Measurements from ENCODE around the gene ZNF232.
A peak's percentile ranks its signal among the peaks of the same experiment; 100 is the strongest.
"Not testable (repeated sequence)": the region's sequence is repeated elsewhere in the genome, so short reads cannot be mapped to it uniquely, and the experiment has no call there.

ZNF232 gene

DNA sequence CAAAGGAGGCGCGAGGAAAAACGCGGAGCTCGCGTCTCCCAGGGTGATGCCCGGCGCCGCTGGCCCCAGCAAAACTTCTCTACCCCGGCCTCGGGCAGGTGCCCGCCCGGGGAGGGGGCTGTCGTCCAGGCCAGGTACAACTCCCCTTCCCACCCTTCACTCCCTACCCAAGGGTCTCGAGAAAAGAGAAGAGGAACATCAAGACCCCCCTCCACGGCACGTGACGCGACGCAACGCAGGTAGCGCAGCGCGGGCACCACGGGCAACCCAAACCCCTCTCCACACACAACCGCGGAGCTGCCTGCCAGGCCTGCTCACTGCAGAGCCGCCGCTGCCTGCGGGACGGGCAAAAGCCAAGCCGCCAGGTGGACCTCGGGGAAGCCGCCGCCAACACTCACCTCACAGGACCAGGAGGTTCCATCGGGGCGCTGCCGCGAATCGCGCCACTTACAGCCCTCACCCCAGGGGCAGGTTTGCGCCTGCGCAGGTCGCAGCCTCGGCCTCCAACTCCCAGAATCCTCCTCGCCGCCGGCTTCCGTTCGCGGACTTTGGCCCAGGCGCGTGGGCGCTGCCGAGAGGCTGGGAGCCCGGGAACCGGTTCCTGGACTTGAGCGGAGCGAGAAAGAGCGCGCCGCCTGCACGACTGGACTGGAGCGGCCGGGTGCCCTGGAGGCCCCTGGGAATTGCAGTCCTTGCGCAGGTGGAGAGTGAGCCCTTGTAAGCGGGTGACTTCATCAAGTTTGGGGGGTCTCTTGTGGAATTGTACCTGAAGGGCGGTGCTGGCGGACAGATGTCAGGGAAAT is at the start of gene ZNF232:
TSS of gene ZNF232 (minus strand) at position 477 of the 803 bp plus-strand sequence. CDS start at position 421, 56 bp downstream.
- peak; percentile 98 for FAIRE-seq
- DNase-seq (ENCODE audit: insufficient read length, low spot score), result peak; percentile 96

GRCh38 chr17:5160702-5161101 is 49.0 kb upstream of the ZNF232 start:
- FAIRE-seq; DNase-seq (ENCODE audit: insufficient read length, low spot score): not testable (repeated sequence)

GRCh38 chr17:5146122-5146521 is 34.4 kb upstream of the ZNF232 start:
- DNase-seq (ENCODE audit: insufficient read length, low spot score); FAIRE-seq: not testable (repeated sequence)

- DNase-seq (ENCODE audit: insufficient read length, low spot score); FAIRE-seq: not testable (repeated sequence)
These were observed 31.2 kb upstream of the ZNF232 start for GRCh38 chr17:5142877-5143276.

DNA sequence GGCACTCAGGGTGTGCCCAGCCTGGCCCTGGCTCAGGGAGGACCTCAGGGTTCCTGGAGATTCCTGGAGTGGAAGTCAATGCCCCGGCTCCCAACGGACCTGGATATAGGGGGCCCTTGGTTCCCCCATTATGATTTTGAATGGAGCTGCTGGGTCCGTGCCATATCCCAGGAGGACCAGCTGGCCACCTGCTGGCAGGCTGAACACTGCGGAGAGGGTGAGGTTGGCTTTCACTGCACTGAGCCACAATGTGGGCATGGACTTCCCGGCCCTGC is 27.7 kb upstream of the ZNF232 start:
- DNase-seq (ENCODE audit: insufficient read length, low spot score), result no peak
- FAIRE-seq, result no peak

DNA sequence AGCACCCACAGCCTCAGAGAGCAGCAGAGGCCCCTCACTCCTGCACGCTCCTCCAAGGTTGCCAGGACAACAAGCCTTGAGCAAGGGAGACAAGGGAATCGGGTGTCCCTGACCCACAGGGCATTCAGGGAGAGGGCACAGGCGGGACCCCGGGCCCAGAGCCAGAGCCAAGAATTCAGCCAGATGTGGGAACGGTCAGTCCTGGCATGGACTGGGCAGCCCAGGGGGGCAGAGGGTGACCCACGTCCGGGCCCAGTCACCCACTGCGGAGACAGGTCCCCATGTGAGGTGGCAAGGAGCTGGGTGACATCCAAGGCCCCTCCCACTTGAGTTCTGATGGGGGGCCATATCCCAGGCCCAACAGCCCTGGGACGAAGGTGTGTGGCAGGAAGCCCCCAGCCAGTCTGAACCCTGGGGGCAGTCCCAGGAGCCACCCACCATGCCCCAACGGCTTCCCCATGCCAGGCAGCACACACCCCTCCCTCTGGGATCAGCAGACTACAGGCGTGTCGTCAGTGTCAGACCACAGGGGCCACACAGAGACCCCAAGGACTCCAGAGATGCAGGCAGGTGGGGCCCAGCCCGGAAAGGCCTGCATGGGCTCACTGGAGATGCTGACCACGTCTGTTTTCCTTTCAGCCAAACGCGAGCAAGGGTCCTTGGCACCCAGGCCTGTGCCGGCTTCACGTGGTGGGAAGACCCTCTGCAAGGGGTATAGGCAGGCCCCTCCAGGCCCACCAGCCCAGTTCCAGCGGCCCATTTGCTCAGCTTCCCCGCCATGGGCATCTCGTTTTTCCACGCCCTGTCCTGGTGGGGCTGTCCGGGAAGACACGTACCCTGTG is 27.2 kb upstream of the ZNF232 start:
- FAIRE-seq (no peak), DNase-seq (ENCODE audit: insufficient read length, low spot score) (no peak)

- not testable (repeated sequence) for DNase-seq (ENCODE audit: insufficient read length, low spot score); FAIRE-seq
These were observed 26.5 kb upstream of the ZNF232 start for GRCh38 chr17:5138198-5138544.

- FAIRE-seq; DNase-seq (ENCODE audit: insufficient read length, low spot score): not testable (repeated sequence)
These were observed 26.0 kb upstream of the ZNF232 start for GRCh38 chr17:5137511-5138197.

DNA sequence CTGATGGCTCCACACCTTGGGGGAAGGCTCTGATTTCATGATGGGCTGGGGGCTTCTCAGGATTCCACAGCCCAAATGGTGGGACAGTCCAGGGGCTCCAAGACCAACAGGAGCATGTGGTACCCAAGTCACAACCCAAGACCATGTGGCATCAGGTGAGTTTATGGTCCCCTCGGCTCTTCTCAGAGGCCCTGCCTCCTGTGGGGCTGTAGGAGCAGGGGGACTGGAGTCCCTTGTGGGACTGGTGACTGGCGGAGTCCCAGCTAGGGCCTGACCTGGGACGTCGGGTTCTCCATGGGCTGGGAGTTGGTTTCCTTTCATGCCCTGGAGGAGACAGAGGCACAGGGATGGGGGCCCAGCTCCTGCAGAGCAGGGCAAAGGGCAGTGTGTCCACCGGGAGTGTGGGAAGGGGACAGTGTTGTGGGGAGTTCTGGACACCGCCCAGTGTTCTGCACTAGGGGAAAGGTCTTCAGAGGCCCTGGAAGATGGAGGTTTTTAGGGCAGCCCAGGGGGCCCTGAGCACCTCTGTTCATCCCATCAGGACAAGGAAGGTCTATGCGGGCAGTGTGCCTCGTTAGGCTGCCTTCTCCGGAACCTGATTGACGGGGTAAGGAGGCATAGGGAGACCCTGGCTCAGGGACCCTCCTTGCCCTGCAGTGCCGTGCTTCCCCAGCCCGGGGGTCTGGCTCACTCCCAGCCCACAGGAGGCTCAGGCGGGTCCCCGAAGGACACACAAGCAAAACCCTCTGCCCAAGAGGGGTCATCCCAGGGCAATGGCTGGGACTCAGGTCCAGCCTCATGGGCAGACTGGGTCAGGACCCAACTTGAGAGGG is 25.1 kb upstream of the ZNF232 start:
- FAIRE-seq; DNase-seq (ENCODE audit: insufficient read length, low spot score): not testable (repeated sequence)

GRCh38 chr17:5135726-5136579 is 24.3 kb upstream of the ZNF232 start:
- DNase-seq (ENCODE audit: insufficient read length, low spot score) (no peak), FAIRE-seq (no peak)

DNA sequence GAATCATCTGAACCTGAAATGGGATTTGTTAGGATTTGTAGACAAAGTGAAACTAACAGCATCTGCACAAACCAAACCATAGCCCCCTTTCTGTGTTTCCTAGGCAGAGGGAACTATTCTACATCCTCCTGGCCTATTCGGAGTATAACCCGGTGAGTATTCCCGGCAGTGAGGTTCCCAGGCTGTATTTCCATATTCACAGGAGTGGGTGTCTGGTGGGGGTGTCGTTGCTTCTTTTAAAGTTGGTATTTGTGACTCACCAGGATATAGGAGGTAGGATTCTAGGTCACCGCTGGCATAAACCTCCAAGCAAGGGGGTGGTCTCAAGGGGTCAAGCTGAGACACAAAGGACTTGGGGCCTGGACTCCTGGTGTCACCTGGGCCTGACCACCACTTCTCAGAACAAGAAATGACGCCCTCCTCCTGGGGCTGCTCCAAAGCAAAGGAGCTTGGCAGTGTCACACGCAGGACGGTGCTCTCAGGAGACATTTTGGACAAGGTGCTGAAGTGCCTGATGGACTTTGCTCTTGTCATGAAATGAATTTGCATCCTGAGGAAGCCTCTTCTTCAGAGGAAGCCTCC is 23.5 kb upstream of the ZNF232 start:
- DNase-seq (ENCODE audit: insufficient read length, low spot score); FAIRE-seq: not testable (repeated sequence)

- not testable (repeated sequence) for FAIRE-seq; DNase-seq (ENCODE audit: insufficient read length, low spot score)
These were observed 22.9 kb upstream of the ZNF232 start for GRCh38 chr17:5134571-5134970.

GRCh38 chr17:5133961-5134360 is 22.3 kb upstream of the ZNF232 start:
- not testable (repeated sequence) for DNase-seq (ENCODE audit: insufficient read length, low spot score); FAIRE-seq

DNA sequence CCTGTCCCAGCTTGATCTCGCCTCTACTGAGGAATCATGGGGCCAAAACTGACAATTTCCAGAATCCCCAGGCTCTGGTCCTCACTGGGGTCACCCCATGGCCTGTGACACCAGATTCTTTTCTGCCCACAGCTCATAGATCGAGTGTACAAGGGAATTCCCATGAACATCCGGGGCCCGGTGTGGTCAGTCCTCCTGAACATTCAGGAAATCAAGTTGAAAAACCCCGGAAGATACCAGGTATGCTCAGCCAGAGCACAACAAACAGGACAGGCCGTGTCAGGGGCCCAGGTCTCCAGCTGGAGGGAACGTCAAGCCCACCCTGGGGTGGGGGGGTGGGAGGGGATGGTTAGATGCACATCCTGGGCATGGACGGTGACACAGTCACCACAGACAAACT is 21.6 kb upstream of the ZNF232 start:
- DNase-seq (ENCODE audit: insufficient read length, low spot score) (no peak), FAIRE-seq (no peak)

GRCh38 chr17:5132503-5133225 is 21.0 kb upstream of the ZNF232 start:
- not testable (repeated sequence) for FAIRE-seq; DNase-seq (ENCODE audit: insufficient read length, low spot score)

- FAIRE-seq; DNase-seq (ENCODE audit: insufficient read length, low spot score): not testable (repeated sequence)
These were observed 20.3 kb upstream of the ZNF232 start for GRCh38 chr17:5131799-5132502.

DNA sequence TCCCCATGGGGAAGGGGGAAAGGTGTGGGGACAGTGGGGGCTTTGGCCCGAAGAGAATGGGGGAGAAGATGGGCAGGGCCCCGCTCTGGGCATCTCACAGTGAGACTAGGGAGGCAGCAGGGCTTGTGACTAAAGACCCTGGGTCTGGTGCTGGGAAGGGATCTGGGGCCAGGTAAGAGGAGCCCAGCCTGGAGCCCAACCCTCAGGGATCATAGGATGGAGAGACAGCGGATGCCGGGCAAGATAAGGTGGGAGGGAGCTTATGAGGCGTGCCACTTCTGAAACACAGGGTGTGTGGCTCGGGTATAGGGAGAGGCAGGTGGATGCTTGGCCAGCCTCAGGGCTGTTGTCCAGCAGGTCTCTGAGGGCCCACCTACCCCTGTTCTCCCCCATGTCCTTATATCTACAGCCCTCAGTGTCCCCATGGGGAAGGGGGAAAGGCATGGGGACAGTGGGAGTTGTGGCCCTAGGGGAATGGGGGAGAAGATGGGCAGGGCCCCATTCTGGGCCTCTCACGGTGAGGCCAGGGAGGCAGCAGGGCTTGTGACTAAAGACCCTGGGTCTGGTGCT is 19.6 kb upstream of the ZNF232 start:
- FAIRE-seq, result no peak
- DNase-seq (ENCODE audit: insufficient read length, low spot score), result no peak
